HEK293 (cell line): ENCODE results near the gene NT5DC4.

Experiments used
- CTCF ChIP-seq: fragments of 450-650 bp; formaldehyde crosslinking; IDR thresholded peaks from 2 replicates; pipeline ENCODE4 v1.5.1; 2016; ENCODE audit warnings: missing biosample characterization, missing genetic modification characterization
- ELK4 ChIP-seq: IDR thresholded peaks from 2 replicates; pipeline ENCODE4 v1.6.1; 2011; ENCODE audit warnings: mild to moderate bottlenecking, low read depth, low read length, borderline replicate concordance
- ZBTB49 ChIP-seq: fragments of 450-650 bp; formaldehyde crosslinking; IDR thresholded peaks from 2 replicates; pipeline ENCODE4 v1.5.1; 2016; ENCODE audit warnings: missing biosample characterization, missing genetic modification characterization, low read depth
- ZBTB8A ChIP-seq: fragments of 450-650 bp; formaldehyde crosslinking; IDR thresholded peaks from 2 replicates; pipeline ENCODE4 v1.5.1; 2016; ENCODE audit warnings: missing biosample characterization, missing genetic modification characterization
- ZFHX2 ChIP-seq: fragments of 450-650 bp; formaldehyde crosslinking; conservative IDR thresholded peaks from 2 replicates; pipeline ENCODE4 v1.5.1; 2016; ENCODE audit warnings: missing biosample characterization, missing genetic modification characterization

- TF ChIP-seq ZFHX2 (tag by site-specific recombination) (no peak), ZBTB49 (tag by site-specific recombination) (no peak), ZBTB8A (no peak), CTCF (no peak), ELK4 (no peak)
Measured at GRCh38 chr2:112733456-112733855, 12.6 kb downstream of the NT5DC4 start.
